ENCODE results near the gene EGR4. TPM values are rescaled to one million over a fixed set of nuclear protein-coding genes. Genes with fewer than 3 reads are reported as not detected.
A peak's percentile ranks its signal among the peaks of the same experiment; 100 is the strongest.

The EGR4 gene
- total RNA-seq, 1 experiment from 2014 or later = not detected

DNA sequence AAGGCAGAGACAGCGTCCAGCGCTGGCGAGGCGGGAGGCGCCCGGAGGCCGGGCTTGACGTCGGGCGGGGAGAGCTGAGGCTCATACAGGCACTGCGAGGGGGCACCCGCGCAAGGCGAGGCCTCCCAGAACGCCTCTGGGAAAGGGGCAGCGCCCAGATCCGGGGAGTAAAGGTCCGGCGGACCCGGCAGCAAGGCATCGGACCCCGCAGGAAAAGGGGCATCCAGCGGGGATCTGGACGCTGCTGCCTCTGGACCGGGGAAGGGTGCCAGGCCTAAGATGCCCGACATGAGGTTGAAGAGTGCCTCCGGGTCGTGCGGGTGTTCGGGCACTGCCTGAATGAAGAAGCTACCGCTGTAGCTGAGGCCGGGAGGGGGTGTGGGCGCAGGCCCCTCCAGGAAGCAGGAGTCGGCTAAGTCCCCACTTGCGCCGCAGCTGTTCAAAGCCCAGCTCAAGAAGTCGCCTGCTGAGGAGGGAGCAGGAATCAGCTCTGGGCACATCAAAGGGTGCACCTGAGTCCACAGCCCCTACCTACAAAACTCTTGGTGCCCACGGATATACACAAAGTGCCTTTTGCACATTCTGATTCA, 937 bp downstream of the EGR4 start:
- POLR2A ChIA-PET = no interaction called here
- intact Hi-C loops (cut with micrococcal nuclease; ENCODE audit: unreplicated experiment) = no loop called here

DNA sequence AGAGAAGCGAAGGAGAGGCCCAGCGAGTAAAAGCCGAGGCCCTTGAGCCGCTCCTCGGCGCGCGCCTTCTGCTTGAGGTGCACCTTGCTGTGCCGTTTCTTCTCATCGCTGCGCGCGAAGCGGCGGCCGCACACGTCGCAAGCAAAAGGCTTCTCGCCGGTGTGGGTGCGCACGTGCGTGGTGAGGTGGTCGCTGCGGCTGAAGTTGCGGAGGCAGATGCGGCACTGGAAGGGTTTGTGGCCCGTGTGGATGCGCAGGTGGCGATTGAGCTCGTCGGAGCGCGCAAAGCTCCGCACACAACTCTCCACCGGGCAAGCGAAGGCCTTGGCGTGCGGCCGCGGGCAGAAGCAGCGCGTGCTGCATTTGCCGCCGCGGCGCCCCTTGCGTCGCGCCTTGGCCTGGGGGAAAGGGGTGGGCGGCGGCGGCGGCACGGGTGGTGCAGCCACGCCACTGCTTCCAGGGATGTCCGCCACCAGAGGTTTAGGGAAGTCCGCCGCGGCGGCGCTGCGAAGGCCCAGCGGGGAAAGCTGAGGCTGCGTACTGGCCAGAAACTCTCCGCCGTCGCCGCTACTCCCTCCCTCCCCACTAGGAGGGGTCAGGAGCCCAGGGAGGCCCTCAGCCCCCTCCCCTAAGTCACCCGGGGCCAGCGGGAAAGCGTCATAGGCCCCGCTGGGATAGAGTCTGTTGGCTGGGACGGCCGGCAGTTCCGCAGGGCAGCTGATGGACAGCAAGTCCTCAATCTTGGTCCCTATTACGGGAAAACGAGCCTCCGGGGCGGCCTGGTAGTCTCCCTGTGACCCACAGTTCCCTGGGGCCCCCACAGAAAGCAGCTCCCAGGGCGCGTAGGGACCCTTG, 1.7 kb downstream of the EGR4 start:
- peak in 1 of 2 experiments; percentile 36 for DNase-seq
- Histone ChIP-seq H3K27me3 (replicated peaks; ENCODE audit: control insufficient read depth, insufficient read depth, low read length) (no peaks in the 10 kb centered on the region; the same call in 1 of the 2 replicates), H3K9me3 (no peaks in the 10 kb centered on the region), H3K36me3 (ENCODE audit: control insufficient read depth, insufficient read depth, low read length) (no peaks in the 10 kb centered on the region), H3K4me3 (ENCODE audit: low read depth, low read length) (no peak overlapping the region), H3K4me1 (no peaks in the 10 kb centered on the region)
- Mint-ChIP-seq H3K27ac (ENCODE audit: unreplicated experiment) (no peak overlapping the region), H3K27me3 (ENCODE audit: insufficient read depth, unreplicated experiment) (peaks cover 19% of the 10 kb centered on the region), H3K36me3 (ENCODE audit: insufficient read depth, unreplicated experiment) (no peaks in the 10 kb centered on the region), H3K4me1 (ENCODE audit: low read depth, unreplicated experiment) (no peaks in the 10 kb centered on the region), H3K4me3 (ENCODE audit: unreplicated experiment) (peak overlapping the region; percentile 34), H3K9me3 (ENCODE audit: unreplicated experiment) (no peaks in the 10 kb centered on the region)
- TF ChIP-seq, protein P1, sequence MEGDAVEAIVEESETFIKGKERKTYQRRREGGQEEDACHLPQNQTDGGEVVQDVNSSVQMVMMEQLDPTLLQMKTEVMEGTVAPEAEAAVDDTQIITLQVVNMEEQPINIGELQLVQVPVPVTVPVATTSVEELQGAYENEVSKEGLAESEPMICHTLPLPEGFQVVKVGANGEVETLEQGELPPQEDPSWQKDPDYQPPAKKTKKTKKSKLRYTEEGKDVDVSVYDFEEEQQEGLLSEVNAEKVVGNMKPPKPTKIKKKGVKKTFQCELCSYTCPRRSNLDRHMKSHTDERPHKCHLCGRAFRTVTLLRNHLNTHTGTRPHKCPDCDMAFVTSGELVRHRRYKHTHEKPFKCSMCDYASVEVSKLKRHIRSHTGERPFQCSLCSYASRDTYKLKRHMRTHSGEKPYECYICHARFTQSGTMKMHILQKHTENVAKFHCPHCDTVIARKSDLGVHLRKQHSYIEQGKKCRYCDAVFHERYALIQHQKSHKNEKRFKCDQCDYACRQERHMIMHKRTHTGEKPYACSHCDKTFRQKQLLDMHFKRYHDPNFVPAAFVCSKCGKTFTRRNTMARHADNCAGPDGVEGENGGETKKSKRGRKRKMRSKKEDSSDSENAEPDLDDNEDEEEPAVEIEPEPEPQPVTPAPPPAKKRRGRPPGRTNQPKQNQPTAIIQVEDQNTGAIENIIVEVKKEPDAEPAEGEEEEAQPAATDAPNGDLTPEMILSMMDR (IDR thresholded peaks at IDR 0.05; ENCODE audit: insufficient read depth in 1 of 2, low read depth in 1 of 2, low read length in 1 of 2, severe bottlenecking in 1 of 2, unreplicated experiment in 1 of 2) = peak; percentile 18 to 24
- intact Hi-C loops (cut with micrococcal nuclease; ENCODE audit: unreplicated experiment) = no loop called here
- POLR2A ChIA-PET = no interaction called here
- BruUV-seq (replicated peaks) = no TSS peak
- CTCF ChIA-PET = no interaction called here

More for the DNA sequence above, 937 bp downstream of the EGR4 start:
- H3K27me3 Mint-ChIP-seq (ENCODE audit: insufficient read depth, unreplicated experiment) = peaks cover 21% of the 10 kb centered on the region
- Histone ChIP-seq H3K4me1 (no peaks in the 10 kb centered on the region), H3K36me3 (ENCODE audit: control insufficient read depth, insufficient read depth, low read length) (no peaks in the 10 kb centered on the region), H3K27me3 (replicated peaks; ENCODE audit: control insufficient read depth, insufficient read depth, low read length) (peaks cover 1% of the 10 kb centered on the region; the same call in 1 of the 2 replicates), H3K4me3 (ENCODE audit: low read depth, low read length) (no peak overlapping the region), H3K9me3 (no peaks in the 10 kb centered on the region)
- no peak for DNase-seq
- CTCF ChIA-PET = no interaction called here
- H3K9me3 Mint-ChIP-seq (ENCODE audit: unreplicated experiment) = no peaks in the 10 kb centered on the region
- TF ChIP-seq, protein P1 (IDR thresholded peaks at IDR 0.05; ENCODE audit: insufficient read depth in 1 of 2, low read depth in 1 of 2, low read length in 1 of 2, severe bottlenecking in 1 of 2, unreplicated experiment in 1 of 2) = no peak
- no peak overlapping the region for H3K27ac Mint-ChIP-seq (ENCODE audit: unreplicated experiment)
- no peaks in the 10 kb centered on the region for H3K4me1 Mint-ChIP-seq (ENCODE audit: low read depth, unreplicated experiment)
- no TSS peak for BruUV-seq (replicated peaks)
- peak overlapping the region; percentile 71 for H3K4me3 Mint-ChIP-seq (ENCODE audit: unreplicated experiment)
- no peaks in the 10 kb centered on the region for H3K36me3 Mint-ChIP-seq (ENCODE audit: insufficient read depth, unreplicated experiment)

DNA sequence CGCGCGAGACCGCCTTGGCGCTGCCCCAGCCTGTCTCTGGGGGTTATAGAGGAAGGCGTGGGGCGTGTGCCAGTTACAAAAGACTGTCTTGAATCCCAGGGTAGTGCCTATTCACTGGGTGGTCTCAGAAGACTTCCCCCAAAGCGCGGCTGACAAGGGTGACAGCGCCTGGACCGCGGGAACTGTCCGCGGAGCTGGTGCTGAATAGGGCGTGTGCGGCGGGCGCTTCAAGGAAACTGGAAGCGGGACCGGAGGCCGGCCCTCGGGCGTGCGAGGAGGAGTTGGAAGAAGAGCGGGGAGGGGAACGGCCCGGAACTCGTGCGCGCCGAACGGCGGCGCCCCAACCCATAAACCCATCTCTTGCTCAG, 2.3 kb downstream of the EGR4 start:
- H3K4me3 Mint-ChIP-seq (ENCODE audit: unreplicated experiment) = peak overlapping the region; percentile 34
- H3K4me1 ChIP-seq = no peaks in the 10 kb centered on the region
- CTCF ChIA-PET = interaction anchor here (1.2 kb wide), 1 partner anchor 22 kb away, joined by 6 read pairs; no protein-coding TSS in a partner anchor
- H3K4me1 Mint-ChIP-seq (ENCODE audit: low read depth, unreplicated experiment) = no peaks in the 10 kb centered on the region
- no peaks in the 10 kb centered on the region for H3K9me3 ChIP-seq
- BruUV-seq (replicated peaks) = no TSS peak
- no peak overlapping the region for H3K27ac Mint-ChIP-seq (ENCODE audit: unreplicated experiment)
- H3K27me3 ChIP-seq (replicated peaks; ENCODE audit: control insufficient read depth, insufficient read depth, low read length) = no peaks in the 10 kb centered on the region
- peak in 1 of 2 experiments; percentile 66 for DNase-seq
- intact Hi-C loops (cut with micrococcal nuclease; ENCODE audit: unreplicated experiment) = no loop called here
- no peaks in the 10 kb centered on the region for H3K36me3 ChIP-seq (ENCODE audit: control insufficient read depth, insufficient read depth, low read length)
- no peaks in the 10 kb centered on the region for H3K9me3 Mint-ChIP-seq (ENCODE audit: unreplicated experiment)
- TF ChIP-seq, protein P1 (IDR thresholded peaks at IDR 0.05; ENCODE audit: insufficient read depth in 1 of 2, low read depth in 1 of 2, low read length in 1 of 2, severe bottlenecking in 1 of 2, unreplicated experiment in 1 of 2) = no peak
- POLR2A ChIA-PET = no interaction called here
- H3K4me3 ChIP-seq (ENCODE audit: low read depth, low read length) = no peak overlapping the region
- peaks cover 13% of the 10 kb centered on the region for H3K27me3 Mint-ChIP-seq (ENCODE audit: insufficient read depth, unreplicated experiment)
- H3K36me3 Mint-ChIP-seq (ENCODE audit: insufficient read depth, unreplicated experiment) = no peaks in the 10 kb centered on the region
